Activated T-cell treated with anti-CD3 and anti-CD28 coated beads, Interleukin-2, amount 50 U/mL, for 4 hours (primary cell): ENCODE measurements around the gene RAB40B. TPM values are rescaled to one million over a fixed set of nuclear protein-coding genes. Genes with fewer than 3 reads are reported as not detected.

Experiments
- ATAC-seq, 2 donors: fragments of 200-7000 bp; cut with Tn5 transposase; one replicate each; pipeline ENCODE4 v1.10.0; 2021
- DNase-seq: peaks from one replicate; pipeline ENCODE4 v3.0.0-alpha.2; 2020
- H3K27me3 Mint-ChIP-seq: one replicate; pipeline ENCODE4 v1.8.0; 2021; ENCODE audit warnings: low read depth, mixed read lengths
- H3K36me3 Mint-ChIP-seq: one replicate; pipeline ENCODE4 v1.8.0; 2022; ENCODE audit warnings: mixed read lengths; ENCODE audit not compliant: insufficient read depth
- H3K4me1 Mint-ChIP-seq: one replicate; pipeline ENCODE4 v1.8.0; 2021; ENCODE audit warnings: low read depth, mixed read lengths
- H3K4me3 Mint-ChIP-seq: one replicate; pipeline ENCODE4 v1.8.0; 2021; ENCODE audit warnings: mild to moderate bottlenecking, moderate library complexity, mixed read lengths
- H3K9me3 Mint-ChIP-seq: one replicate; pipeline ENCODE4 v1.8.0; 2021; ENCODE audit warnings: mixed read lengths
- total RNA-seq, 3 donors: library from RNA; stranded (reverse); gene quantifications; one replicate each; pipeline ENCODE4 v1.2.1, GENCODE V29; 2021

Gene RAB40B
- total RNA-seq, 3 donors from 2014 or later: 3.8 to 4.8 (median 4.1) TPM

- ATAC-seq (peak; percentile 96), DNase-seq (peak; percentile 83)
- H3K9me3 Mint-ChIP-seq: no peaks in the 10 kb centered on the region
- peak within 1 kb of the TSS; percentile 86 for H3K4me3 Mint-ChIP-seq
- no peaks in the 10 kb centered on the region for H3K27me3 Mint-ChIP-seq
- peaks cover 25% of the 10 kb centered on the region for H3K4me1 Mint-ChIP-seq
- peaks cover 4% of the 10 kb centered on the region for H3K36me3 Mint-ChIP-seq
Measured at GRCh38 chr17:82648165-82648668, 50.3 kb downstream of the RAB40B start, which contains the start of gene WDR45B. Gene WDR45B, minus strand, starts transcription at chr17:82648444. Its CDS starts 104 bp downstream, at chr17:82648340.

DNA sequence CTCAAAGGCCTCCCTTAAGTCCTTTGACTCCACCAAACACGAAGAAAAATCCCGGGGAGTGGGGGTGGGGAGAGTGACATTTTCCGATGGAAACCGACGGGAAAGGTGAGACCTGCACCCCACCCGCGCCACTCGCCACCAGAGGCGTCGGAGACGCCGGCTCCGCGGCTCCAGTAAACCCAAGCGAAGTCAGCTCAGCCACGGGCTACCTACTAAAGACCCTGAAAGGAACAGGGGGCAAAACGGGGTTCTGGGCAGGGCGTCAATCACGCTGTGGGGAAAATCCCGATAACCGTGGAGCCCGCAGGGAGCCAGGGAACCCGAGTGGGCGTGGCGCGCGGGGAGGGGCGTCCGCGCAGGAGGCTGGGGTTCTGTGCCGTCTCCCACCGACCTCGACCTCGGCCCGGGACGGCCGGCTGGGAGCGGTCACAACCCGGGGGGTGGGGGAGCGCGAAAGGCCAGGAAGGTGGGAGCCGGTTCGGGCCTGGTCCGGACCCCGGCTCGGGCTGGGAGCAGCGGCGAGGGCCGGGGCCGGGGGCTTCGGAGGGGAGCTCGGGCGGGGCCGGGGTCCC, 50.8 kb downstream of the RAB40B start:
- H3K4me1 Mint-ChIP-seq: peaks cover 25% of the 10 kb centered on the region
- peak; percentile 48 to 55 for ATAC-seq

GRCh38 chr17:82645516-82645915, 53.0 kb downstream of the RAB40B start:
- no peak for DNase-seq
- Mint-ChIP-seq H3K4me1 (peaks cover 30% of the 10 kb centered on the region), H3K36me3 (peaks cover 18% of the 10 kb centered on the region), H3K27me3 (no peaks in the 10 kb centered on the region), H3K9me3 (no peaks in the 10 kb centered on the region), H3K4me3 (peak overlapping the region; percentile 86)
- ATAC-seq: no peak

More for the DNA sequence above, 50.8 kb downstream of the RAB40B start:
- peaks cover 7% of the 10 kb centered on the region for H3K36me3 Mint-ChIP-seq
- H3K27me3 Mint-ChIP-seq: no peaks in the 10 kb centered on the region
- peak overlapping the region; percentile 86 for H3K4me3 Mint-ChIP-seq
- peak; percentile 36 for DNase-seq
- no peaks in the 10 kb centered on the region for H3K9me3 Mint-ChIP-seq

DNA sequence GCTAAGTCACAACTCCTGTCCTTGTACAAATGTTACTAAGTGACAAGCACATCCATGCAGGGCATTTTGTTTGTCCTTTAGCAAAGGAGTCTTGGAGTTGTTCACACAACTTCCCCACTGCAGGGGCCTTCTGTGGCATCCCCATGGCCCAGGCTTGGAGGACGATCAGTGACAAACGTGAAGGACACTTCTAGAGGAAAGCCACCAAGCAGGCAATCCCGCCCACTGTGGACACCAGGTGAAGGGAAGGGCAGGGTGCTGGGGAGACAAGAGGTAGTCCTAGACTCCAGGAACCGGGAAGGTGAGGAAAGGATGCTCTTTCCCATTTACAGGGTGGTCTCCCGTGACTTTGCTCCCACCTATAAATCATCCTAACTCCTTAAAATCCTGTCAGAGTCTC, 54.4 kb downstream of the RAB40B start:
- H3K36me3 Mint-ChIP-seq: peaks cover 30% of the 10 kb centered on the region
- H3K9me3 Mint-ChIP-seq: no peaks in the 10 kb centered on the region
- peaks cover 33% of the 10 kb centered on the region for H3K4me1 Mint-ChIP-seq
- DNase-seq (no peak), ATAC-seq (no peak)
- no peaks in the 10 kb centered on the region for H3K27me3 Mint-ChIP-seq
- H3K4me3 Mint-ChIP-seq: no peak overlapping the region

DNA sequence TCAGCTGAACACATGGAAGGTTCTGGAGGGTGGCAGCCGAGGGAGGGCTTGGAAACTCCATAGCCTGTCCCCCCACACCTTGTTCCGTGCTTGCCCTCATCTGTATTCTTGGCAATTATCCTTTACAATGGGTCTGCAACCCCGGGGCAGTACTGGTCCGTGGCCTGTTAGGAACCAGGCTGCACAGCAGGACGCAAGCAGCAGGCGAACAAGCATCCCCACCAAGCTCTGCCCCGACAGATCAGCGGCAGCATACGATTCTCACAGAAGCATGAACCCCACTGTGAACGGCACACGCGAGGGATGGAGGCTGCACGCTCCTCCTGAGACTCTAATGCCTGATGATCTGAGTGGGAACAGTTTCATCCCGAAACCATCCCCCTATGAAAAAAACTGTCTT, 56.5 kb downstream of the RAB40B start:
- DNase-seq (no peak), ATAC-seq (no peak)
- Mint-ChIP-seq H3K36me3 (peaks cover 38% of the 10 kb centered on the region), H3K4me1 (peaks cover 42% of the 10 kb centered on the region), H3K9me3 (peaks cover 5% of the 10 kb centered on the region), H3K4me3 (no peak overlapping the region), H3K27me3 (no peaks in the 10 kb centered on the region)

- no peak for ATAC-seq
- H3K9me3 Mint-ChIP-seq: peaks cover 5% of the 10 kb centered on the region
- no peaks in the 10 kb centered on the region for H3K27me3 Mint-ChIP-seq
- H3K36me3 Mint-ChIP-seq: peaks cover 43% of the 10 kb centered on the region
- H3K4me3 Mint-ChIP-seq: no peak overlapping the region
- peaks cover 34% of the 10 kb centered on the region for H3K4me1 Mint-ChIP-seq
- DNase-seq: no peak
Measured at GRCh38 chr17:82640036-82640435, 58.5 kb downstream of the RAB40B start.

DNA sequence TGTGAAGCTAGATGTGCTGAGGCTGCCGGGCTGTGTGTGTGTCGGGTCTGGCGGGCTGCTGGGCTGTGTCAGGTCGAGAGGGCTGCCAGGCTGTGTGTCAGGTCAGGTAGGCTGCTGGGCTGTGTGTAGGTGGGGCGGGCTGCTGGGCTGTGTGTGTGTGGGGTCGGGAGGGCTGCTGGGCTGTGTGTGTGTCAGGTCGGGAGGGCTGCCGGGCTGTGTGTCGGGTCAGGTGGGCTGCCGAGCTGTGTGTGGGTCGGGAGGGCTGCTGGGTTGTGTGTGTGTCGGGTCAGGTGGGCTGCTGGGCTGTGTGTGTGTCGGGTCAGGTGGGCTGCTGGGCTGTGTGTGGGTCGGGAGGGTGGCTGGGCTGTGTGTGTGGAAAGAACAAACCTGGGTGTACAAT, 58.9 kb downstream of the RAB40B start:
- Mint-ChIP-seq H3K9me3 (peaks cover 5% of the 10 kb centered on the region), H3K4me1 (peaks cover 36% of the 10 kb centered on the region), H3K27me3 (no peaks in the 10 kb centered on the region), H3K36me3 (peaks cover 45% of the 10 kb centered on the region), H3K4me3 (no peak overlapping the region)
- DNase-seq (no peak), ATAC-seq (no peak)

DNA sequence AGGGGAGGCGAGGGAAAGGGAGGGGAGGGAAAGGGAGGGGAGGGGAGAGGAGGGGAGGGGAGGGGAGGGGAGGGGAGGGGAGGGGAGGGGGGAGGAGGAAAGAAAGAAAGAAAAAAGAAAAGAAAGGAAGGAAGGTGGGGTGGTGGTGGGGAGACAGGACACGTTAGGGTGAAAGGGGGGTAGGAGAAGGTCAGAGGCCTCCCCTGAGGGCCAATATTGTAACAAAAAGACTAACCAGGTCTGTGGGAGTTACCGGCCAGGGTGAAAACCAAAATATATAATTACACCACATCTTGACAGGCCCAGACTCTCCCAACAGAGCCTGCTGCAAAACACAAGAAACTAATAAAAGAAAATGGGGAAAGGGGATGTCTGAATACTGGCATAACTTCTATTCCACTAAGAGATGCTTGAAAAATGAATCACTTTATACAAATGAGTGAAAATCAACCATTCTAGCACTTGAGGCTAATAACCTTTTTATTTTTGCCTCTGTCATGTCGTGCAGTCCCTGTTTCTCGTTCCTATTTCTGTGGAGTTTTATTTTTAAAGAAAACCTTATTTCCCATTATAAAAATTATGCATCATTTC, 60.2 kb downstream of the RAB40B start:
- no peak for DNase-seq
- peaks cover 5% of the 10 kb centered on the region for H3K9me3 Mint-ChIP-seq
- no peak for ATAC-seq
- peaks cover 49% of the 10 kb centered on the region for H3K36me3 Mint-ChIP-seq
- no peak overlapping the region for H3K4me3 Mint-ChIP-seq
- H3K27me3 Mint-ChIP-seq: no peaks in the 10 kb centered on the region
- peaks cover 36% of the 10 kb centered on the region for H3K4me1 Mint-ChIP-seq

DNA sequence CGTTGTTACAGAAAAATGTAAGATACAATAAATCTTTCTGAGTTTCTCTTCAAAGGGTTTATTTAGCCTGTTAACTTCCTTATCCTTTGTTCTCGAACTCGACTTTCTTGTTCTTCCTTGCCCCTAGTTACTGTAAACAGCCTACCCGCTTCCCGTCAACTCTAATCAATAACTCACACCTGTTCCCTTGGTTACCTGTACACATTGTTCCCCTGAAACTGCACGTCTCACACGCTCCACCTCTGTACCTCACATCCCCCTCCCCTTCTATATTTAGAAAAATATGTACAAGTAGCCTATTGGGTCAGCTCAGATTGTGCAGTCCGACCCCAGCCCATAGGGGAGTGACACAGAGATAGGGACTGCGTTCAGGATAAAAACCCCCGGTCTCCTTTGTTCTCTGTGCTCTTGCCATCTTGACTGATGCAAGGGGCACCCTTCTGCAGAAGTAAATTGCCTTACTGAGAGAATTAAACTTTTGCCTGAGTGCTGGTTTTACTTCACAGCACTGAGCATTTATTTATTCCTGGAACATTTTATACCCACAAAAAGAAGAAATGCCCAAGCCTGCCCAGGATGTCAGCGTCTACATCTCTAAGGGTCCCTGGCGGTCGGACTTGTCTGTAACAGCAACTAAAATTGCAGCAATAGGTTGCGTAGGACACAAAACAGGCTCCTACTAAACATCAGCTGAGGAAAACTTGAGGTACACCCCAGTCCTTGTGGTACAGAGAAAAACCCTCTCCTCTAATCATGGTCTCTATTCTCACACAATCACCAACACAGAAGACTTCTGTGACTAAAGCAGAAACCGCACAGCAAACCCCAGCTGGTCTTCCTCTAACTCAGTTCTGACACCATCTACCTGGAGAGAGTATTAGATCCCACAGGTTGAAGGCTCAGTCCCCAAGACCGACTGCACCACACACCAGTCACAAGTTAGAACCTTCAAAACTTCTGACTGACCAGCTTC, 61.6 kb downstream of the RAB40B start:
- peaks cover 5% of the 10 kb centered on the region for H3K9me3 Mint-ChIP-seq
- no peak for ATAC-seq
- H3K4me3 Mint-ChIP-seq: no peak overlapping the region
- peaks cover 41% of the 10 kb centered on the region for H3K36me3 Mint-ChIP-seq
- peaks cover 34% of the 10 kb centered on the region for H3K4me1 Mint-ChIP-seq
- no peaks in the 10 kb centered on the region for H3K27me3 Mint-ChIP-seq
- DNase-seq: no peak

- ATAC-seq (peak in 1 of 2 donors; percentile 34), DNase-seq (no peak)
- Mint-ChIP-seq H3K4me1 (peaks cover 23% of the 10 kb centered on the region), H3K27me3 (no peaks in the 10 kb centered on the region), H3K9me3 (peaks cover 5% of the 10 kb centered on the region), H3K36me3 (peaks cover 25% of the 10 kb centered on the region), H3K4me3 (no peak overlapping the region)
Measured at GRCh38 chr17:82633343-82633742, 65.2 kb downstream of the RAB40B start.

DNA sequence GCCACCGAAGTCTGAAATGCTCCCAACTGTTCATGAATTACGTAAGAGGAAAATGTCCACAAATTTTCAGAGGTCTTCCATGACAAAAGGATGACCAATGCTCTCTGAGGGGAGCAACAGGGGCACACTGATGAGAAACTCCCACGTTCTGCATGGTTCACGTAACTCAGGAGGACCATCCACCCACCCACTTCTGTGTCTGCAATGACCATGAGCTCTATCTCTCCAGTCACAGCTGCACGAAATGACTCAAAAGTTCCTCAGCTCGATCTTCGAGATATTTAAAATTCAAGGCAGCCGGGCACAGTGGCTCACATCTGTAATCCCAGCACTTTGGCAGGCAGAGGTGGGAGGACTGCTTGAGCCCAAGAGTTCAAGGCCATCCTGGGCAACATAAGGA, 66.0 kb downstream of the RAB40B start:
- H3K9me3 Mint-ChIP-seq: peaks cover 5% of the 10 kb centered on the region
- peaks cover 29% of the 10 kb centered on the region for H3K36me3 Mint-ChIP-seq
- peaks cover 21% of the 10 kb centered on the region for H3K4me1 Mint-ChIP-seq
- no peak for ATAC-seq
- no peaks in the 10 kb centered on the region for H3K27me3 Mint-ChIP-seq
- no peak for DNase-seq
- H3K4me3 Mint-ChIP-seq: no peak overlapping the region

- peaks cover 29% of the 10 kb centered on the region for H3K36me3 Mint-ChIP-seq
- H3K9me3 Mint-ChIP-seq: no peaks in the 10 kb centered on the region
- H3K4me3 Mint-ChIP-seq: no peak overlapping the region
- DNase-seq: no peak
- peaks cover 12% of the 10 kb centered on the region for H3K4me1 Mint-ChIP-seq
- no peaks in the 10 kb centered on the region for H3K27me3 Mint-ChIP-seq
- ATAC-seq: no peak
Measured at GRCh38 chr17:82631544-82631943, 67.0 kb downstream of the RAB40B start.

DNA sequence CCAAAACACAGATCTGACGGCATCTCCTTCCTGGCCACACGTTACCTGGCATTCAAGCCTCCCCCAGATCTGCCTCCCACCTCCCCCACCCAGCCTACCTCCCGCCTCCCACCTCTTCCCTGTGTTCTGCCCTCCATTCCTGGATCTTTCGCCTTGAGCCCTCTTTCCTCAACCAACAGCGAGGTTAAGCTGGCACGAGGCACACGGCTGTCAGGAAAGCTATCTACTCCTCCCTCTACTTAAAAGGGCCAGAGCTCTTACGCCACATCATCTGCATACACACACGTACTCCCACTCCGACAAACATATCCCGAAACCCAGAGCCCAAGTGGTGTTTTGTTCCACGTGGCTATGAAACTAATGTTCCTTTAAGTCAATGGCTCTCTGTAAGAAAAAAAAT, 68.3 kb downstream of the RAB40B start:
- H3K4me1 Mint-ChIP-seq: peaks cover 7% of the 10 kb centered on the region
- H3K27me3 Mint-ChIP-seq: no peaks in the 10 kb centered on the region
- H3K36me3 Mint-ChIP-seq: peaks cover 26% of the 10 kb centered on the region
- ATAC-seq (no peak), DNase-seq (no peak)
- no peaks in the 10 kb centered on the region for H3K9me3 Mint-ChIP-seq
- H3K4me3 Mint-ChIP-seq: no peak overlapping the region

DNA sequence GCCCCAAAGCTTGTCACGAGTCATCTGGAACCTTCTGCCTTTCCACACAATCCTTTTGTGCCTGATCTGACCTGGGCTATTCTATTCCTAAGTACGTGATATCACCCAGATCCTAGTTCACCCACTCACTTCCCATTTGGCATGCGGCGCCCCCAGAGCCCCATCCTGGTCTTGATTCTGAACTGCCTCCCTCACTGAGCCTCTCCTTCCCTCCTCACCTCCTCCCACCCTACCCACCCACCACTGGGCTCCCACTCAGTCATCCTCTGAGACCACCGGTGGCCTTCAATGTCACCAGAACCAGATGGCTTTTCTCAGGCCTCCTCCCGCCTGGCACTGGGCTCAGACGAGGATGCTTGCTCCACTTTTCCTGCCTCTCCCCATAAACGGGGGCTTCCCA, 68.8 kb downstream of the RAB40B start:
- peaks cover 25% of the 10 kb centered on the region for H3K36me3 Mint-ChIP-seq
- no peak overlapping the region for H3K4me3 Mint-ChIP-seq
- DNase-seq: no peak
- no peak for ATAC-seq
- H3K27me3 Mint-ChIP-seq: no peaks in the 10 kb centered on the region
- H3K4me1 Mint-ChIP-seq: peaks cover 7% of the 10 kb centered on the region
- no peaks in the 10 kb centered on the region for H3K9me3 Mint-ChIP-seq
